IPS-NIHi11 (cell line): ENCODE measurements around the gene BICRA.
"Not testable (repeated sequence)": the region's sequence is repeated elsewhere in the genome, so short reads cannot be mapped to it uniquely, and the experiment has no call there.

ENCODE experiments used
- DNase-seq: peaks from one replicate; pipeline ENCODE4 v3.0.0; 2012; ENCODE audit warnings: mixed read lengths, low spot score

Gene BICRA

GRCh38 chr19:47694466-47695273 is 85.7 kb downstream of the BICRA start:
- peak; percentile 23 for DNase-seq

GRCh38 chr19:47695533-47696262 is 86.8 kb downstream of the BICRA start:
- no peak for DNase-seq

- no peak for DNase-seq
Observed at GRCh38 chr19:47696635-47697034, 87.7 kb downstream of the BICRA start.

GRCh38 chr19:47697863-47698609 is 89.1 kb downstream of the BICRA start:
- DNase-seq, result peak; percentile 87

- DNase-seq, result peak; percentile 7
Observed at GRCh38 chr19:47698631-47699359, 89.9 kb downstream of the BICRA start.

- peak; percentile 92 for DNase-seq
Observed at GRCh38 chr19:47699360-47699917, 90.5 kb downstream of the BICRA start.

GRCh38 chr19:47700934-47701716 is 92.2 kb downstream of the BICRA start:
- no peak for DNase-seq

GRCh38 chr19:47701717-47702552 is 93.0 kb downstream of the BICRA start:
- DNase-seq, result no peak

GRCh38 chr19:47702671-47703070 is 93.7 kb downstream of the BICRA start:
- DNase-seq, result no peak

- DNase-seq, result no peak
Observed at GRCh38 chr19:47703301-47703700, 94.4 kb downstream of the BICRA start.

- DNase-seq, result no peak
Observed at GRCh38 chr19:47704024-47704423, 95.1 kb downstream of the BICRA start.

GRCh38 chr19:47704656-47705055 is 95.7 kb downstream of the BICRA start:
- DNase-seq, result no peak

- peak; percentile 76 for DNase-seq
Observed at GRCh38 chr19:47707135-47707925, 98.4 kb downstream of the BICRA start.

GRCh38 chr19:47711652-47712242 is 102.8 kb downstream of the BICRA start:
- DNase-seq, result no peak

- DNase-seq, result peak; percentile 87
Observed at GRCh38 chr19:47713046-47714021, 104.4 kb downstream of the BICRA start, which contains the start of gene EHD2. EHD2 (plus strand) TSS chr19:47713422; CDS start chr19:47716613, 3,191 bp downstream.

GRCh38 chr19:47714339-47714738 is 105.4 kb downstream of the BICRA start:
- DNase-seq, result no peak

GRCh38 chr19:47714855-47715254 is 105.9 kb downstream of the BICRA start:
- not testable (repeated sequence) for DNase-seq
